Measurements from ENCODE around the gene SNX8.

SNX8 gene

GRCh38 chr7:2209146-2209960, 104.9 kb downstream of the SNX8 start:
- no peak overlapping the region for H3K4me3 ChIP-seq (ENCODE audit: insufficient read depth, low read depth, low read length)
- 75% methylated on average over 21 of the region's 21 CpGs for WGBS, 2 experiments
- H3K27ac ChIP-seq (ENCODE audit: insufficient read depth, low read depth, low read length, poor library complexity, severe bottlenecking), result no peak overlapping the region
- H3K36me3 ChIP-seq (ENCODE audit: control insufficient read depth, insufficient read depth, low read length), result peaks cover 27% of the 10 kb centered on the region
- H3K27me3 ChIP-seq (ENCODE audit: control insufficient read depth, insufficient read depth, low read length, poor library complexity, severe bottlenecking), result no peaks in the 10 kb centered on the region
- no peaks in the 10 kb centered on the region for H3K9me3 ChIP-seq (ENCODE audit: control insufficient read depth, low read length)
- no peaks in the 10 kb centered on the region for H3K4me1 ChIP-seq (ENCODE audit: control insufficient read depth, insufficient read depth, low read length)

GRCh38 chr7:2208712-2209111, 105.5 kb downstream of the SNX8 start:
- WGBS, 2 experiments, result 84 to 85% methylated on average over 16 of the region's 16 CpGs
- H3K27ac ChIP-seq (ENCODE audit: insufficient read depth, low read depth, low read length, poor library complexity, severe bottlenecking), result no peak overlapping the region
- H3K4me3 ChIP-seq (ENCODE audit: insufficient read depth, low read depth, low read length), result no peak overlapping the region
- no peaks in the 10 kb centered on the region for H3K27me3 ChIP-seq (ENCODE audit: control insufficient read depth, insufficient read depth, low read length, poor library complexity, severe bottlenecking)
- H3K36me3 ChIP-seq (ENCODE audit: control insufficient read depth, insufficient read depth, low read length), result peaks cover 25% of the 10 kb centered on the region
- no peaks in the 10 kb centered on the region for H3K9me3 ChIP-seq (ENCODE audit: control insufficient read depth, low read length)
- H3K4me1 ChIP-seq (ENCODE audit: control insufficient read depth, insufficient read depth, low read length), result no peaks in the 10 kb centered on the region

GRCh38 chr7:2205036-2205780, 109.0 kb downstream of the SNX8 start:
- Histone ChIP-seq H3K36me3 (ENCODE audit: control insufficient read depth, insufficient read depth, low read length) (peaks cover 13% of the 10 kb centered on the region), H3K9me3 (ENCODE audit: control insufficient read depth, low read length) (no peaks in the 10 kb centered on the region)
- 94 to 95% methylated on average over 16 of the region's 16 CpGs for WGBS, 2 experiments

GRCh38 chr7:2204446-2204845, 109.8 kb downstream of the SNX8 start:
- Histone ChIP-seq H3K27ac (ENCODE audit: insufficient read depth, low read depth, low read length, poor library complexity, severe bottlenecking) (no peak overlapping the region), H3K9me3 (ENCODE audit: control insufficient read depth, low read length) (no peaks in the 10 kb centered on the region), H3K4me3 (ENCODE audit: insufficient read depth, low read depth, low read length) (no peak overlapping the region), H3K27me3 (ENCODE audit: control insufficient read depth, insufficient read depth, low read length, poor library complexity, severe bottlenecking) (no peaks in the 10 kb centered on the region), H3K4me1 (ENCODE audit: control insufficient read depth, insufficient read depth, low read length) (peaks cover 8% of the 10 kb centered on the region), H3K36me3 (ENCODE audit: control insufficient read depth, insufficient read depth, low read length) (peaks cover 13% of the 10 kb centered on the region)
- WGBS, 2 experiments, result 96 to 97% methylated on average over 11 of the region's 11 CpGs

More at GRCh38 chr7:2205036-2205780, 109.0 kb downstream of the SNX8 start:
- Histone ChIP-seq H3K4me1 (ENCODE audit: control insufficient read depth, insufficient read depth, low read length) (peaks cover 8% of the 10 kb centered on the region), H3K27ac (ENCODE audit: insufficient read depth, low read depth, low read length, poor library complexity, severe bottlenecking) (no peak overlapping the region), H3K4me3 (ENCODE audit: insufficient read depth, low read depth, low read length) (no peak overlapping the region), H3K27me3 (ENCODE audit: control insufficient read depth, insufficient read depth, low read length, poor library complexity, severe bottlenecking) (no peaks in the 10 kb centered on the region)

- H3K4me3 ChIP-seq (ENCODE audit: insufficient read depth, low read depth, low read length), result no peak overlapping the region
- H3K27ac ChIP-seq (ENCODE audit: insufficient read depth, low read depth, low read length, poor library complexity, severe bottlenecking), result no peak overlapping the region
- peaks cover 13% of the 10 kb centered on the region for H3K36me3 ChIP-seq (ENCODE audit: control insufficient read depth, insufficient read depth, low read length)
- 87 to 90% methylated on average over 13 of the region's 13 CpGs for WGBS, 2 experiments
- no peaks in the 10 kb centered on the region for H3K27me3 ChIP-seq (ENCODE audit: control insufficient read depth, insufficient read depth, low read length, poor library complexity, severe bottlenecking)
- peaks cover 8% of the 10 kb centered on the region for H3K4me1 ChIP-seq (ENCODE audit: control insufficient read depth, insufficient read depth, low read length)
- H3K9me3 ChIP-seq (ENCODE audit: control insufficient read depth, low read length), result no peaks in the 10 kb centered on the region
Observed at GRCh38 chr7:2203766-2204300, 110.4 kb downstream of the SNX8 start.

- Histone ChIP-seq H3K36me3 (ENCODE audit: control insufficient read depth, insufficient read depth, low read length) (peaks cover 11% of the 10 kb centered on the region), H3K4me3 (ENCODE audit: insufficient read depth, low read depth, low read length) (no peak overlapping the region), H3K27ac (ENCODE audit: insufficient read depth, low read depth, low read length, poor library complexity, severe bottlenecking) (no peak overlapping the region), H3K9me3 (ENCODE audit: control insufficient read depth, low read length) (no peaks in the 10 kb centered on the region), H3K27me3 (ENCODE audit: control insufficient read depth, insufficient read depth, low read length, poor library complexity, severe bottlenecking) (no peaks in the 10 kb centered on the region), H3K4me1 (ENCODE audit: control insufficient read depth, insufficient read depth, low read length) (peaks cover 8% of the 10 kb centered on the region)
- WGBS, 2 experiments, result 82 to 87% methylated on average over 20 of the region's 20 CpGs
Observed at GRCh38 chr7:2202901-2203765, 111.1 kb downstream of the SNX8 start.

- Histone ChIP-seq H3K27ac (ENCODE audit: insufficient read depth, low read depth, low read length, poor library complexity, severe bottlenecking) (no peak overlapping the region), H3K27me3 (ENCODE audit: control insufficient read depth, insufficient read depth, low read length, poor library complexity, severe bottlenecking) (no peaks in the 10 kb centered on the region), H3K9me3 (ENCODE audit: control insufficient read depth, low read length) (no peaks in the 10 kb centered on the region), H3K4me1 (ENCODE audit: control insufficient read depth, insufficient read depth, low read length) (peaks cover 8% of the 10 kb centered on the region), H3K4me3 (ENCODE audit: insufficient read depth, low read depth, low read length) (no peak overlapping the region), H3K36me3 (ENCODE audit: control insufficient read depth, insufficient read depth, low read length) (peaks cover 5% of the 10 kb centered on the region)
- 94% methylated on average over 14 of the region's 14 CpGs for WGBS, 2 experiments
Observed at GRCh38 chr7:2202361-2202761, 111.9 kb downstream of the SNX8 start.
